H1 (cell line): ENCODE measurements around the gene KANSL1L. TPM values are rescaled to one million over a fixed set of nuclear protein-coding genes. Genes with fewer than 3 reads are reported as not detected.

Experiments
- CTCF ChIA-PET: fragments of 300-600 bp; sonication (Branson Sonifier 250); formaldehyde crosslinking; loops from one replicate; lab custom pipeline; 2021; ENCODE audit not compliant: partially characterized antibody; lab: Charles Lee
- POLR2A ChIA-PET: fragments of 300-600 bp; sonication (Branson Sonifier 250); formaldehyde crosslinking; loops from one replicate; lab custom pipeline; 2021; ENCODE audit warnings: inconsistent platforms; ENCODE audit not compliant: partially characterized antibody; lab: Charles Lee
- DNase-seq, 2 experiments: peaks; one replicate each; pipeline versions ENCODE4 v3.0.0 to v3.0.0-alpha.2; 2010 to 2022; ENCODE audit warnings: low spot score in 2 of 2, low read depth in 1 of 2, mixed read lengths in 1 of 2
- FAIRE-seq: peaks from 2 replicates; lab custom pipeline; 2011; peaks lifted over from hg19 to GRCh38; lab: Jason Lieb, UNC
- H2AFZ ChIP-seq: 2 replicates; pipeline ENCODE4 v1.8.1; 2012; ENCODE audit warnings: low read length, inconsistent platforms
- H2AK5ac ChIP-seq: 2 replicates; pipeline ENCODE4 v1.6.1; 2013; ENCODE audit warnings: low read depth, low read length
- H2BK120ac ChIP-seq: replicated peaks from 2 replicates; pipeline ENCODE3; 2013; ENCODE audit warnings: low read depth, low read length, inconsistent platforms
- H2BK12ac ChIP-seq: 2 replicates; pipeline ENCODE4 v1.6.1; 2013; ENCODE audit warnings: low read depth, low read length
- H2BK15ac ChIP-seq: 2 replicates; pipeline ENCODE4 v1.6.1; 2013; ENCODE audit warnings: low read length
- H2BK20ac ChIP-seq: 2 replicates; pipeline ENCODE4 v1.6.1; 2013; ENCODE audit warnings: low read length
- H2BK5ac ChIP-seq: 2 replicates; pipeline ENCODE4 v1.6.1; 2013; ENCODE audit warnings: low read depth, low read length
- H3K14ac ChIP-seq: 2 replicates; pipeline ENCODE4 v1.6.1; 2013; ENCODE audit warnings: inconsistent platforms; ENCODE audit not compliant: insufficient read length
- H3K18ac ChIP-seq: 2 replicates; pipeline ENCODE4 v1.6.1; 2013; ENCODE audit warnings: low read length; ENCODE audit errors: extremely low read depth
- H3K23ac ChIP-seq: 2 replicates; pipeline ENCODE4 v1.6.1; 2013; ENCODE audit warnings: inconsistent platforms; ENCODE audit not compliant: insufficient read length
- H3K23me2 ChIP-seq: 2 replicates; pipeline ENCODE4 v1.6.1; 2013; ENCODE audit warnings: low read depth, low read length
- H3K27ac ChIP-seq: 2 replicates; pipeline ENCODE4 v1.6.1; 2011; ENCODE audit warnings: low read depth, low read length, inconsistent platforms
- H3K27me3 ChIP-seq, 4 experiments: replicated peaks in 1 of 4; 1 replicate in 1 of 4; 2 replicates in 3 of 4; pipeline versions ENCODE4 v1.6.1 to v1.8.1; 2011 to 2013; ENCODE audit warnings: low read length in 3 of 4, mild to moderate bottlenecking in 3 of 4, inconsistent platforms in 2 of 4, mixed read lengths in 2 of 4, moderate library complexity in 1 of 4; ENCODE audit not compliant: control insufficient read depth in 3 of 4, insufficient read depth in 3 of 4; ENCODE audit errors: extremely low read depth in 1 of 4
- H3K36me3 ChIP-seq, 4 experiments: 2 replicates each; pipeline versions ENCODE4 v1.6.1 to v1.8.1; 2011 to 2013; ENCODE audit warnings: mild to moderate bottlenecking in 4 of 4, low read length in 3 of 4, moderate library complexity in 2 of 4, control low read depth in 1 of 4, inconsistent platforms in 1 of 4; ENCODE audit not compliant: insufficient read depth in 4 of 4, control insufficient read depth in 2 of 4
- H3K4ac ChIP-seq: replicated peaks from 2 replicates; pipeline ENCODE3; 2013; ENCODE audit warnings: low read length, low read depth, mixed read lengths, inconsistent platforms; ENCODE audit not compliant: insufficient read length
- H3K4me1 ChIP-seq, 4 experiments: replicated peaks in 1 of 4; 1 replicate in 1 of 4; 2 replicates in 3 of 4; pipeline versions ENCODE4 v1.6.1 to v1.8.1; 2011 to 2013; ENCODE audit warnings: low read length in 3 of 4, inconsistent platforms in 2 of 4, mixed read lengths in 1 of 4; ENCODE audit not compliant: insufficient read depth in 4 of 4, control insufficient read depth in 3 of 4
- H3K4me2 ChIP-seq, 2 experiments: 2 replicates each; pipeline versions ENCODE4 v1.6.1 to v1.8.1; 2011 to 2013; ENCODE audit warnings: low read depth in 2 of 2, low read length in 2 of 2, control low read depth in 1 of 2, inconsistent platforms in 1 of 2, mild to moderate bottlenecking in 1 of 2; ENCODE audit not compliant: insufficient read depth in 1 of 2
- H3K4me3 ChIP-seq, 4 experiments: fragments of 200-600, 300-600 bp in 1 of 4; sonication (generic), shearing (Covaris generic), sonication (Bioruptor Twin) in 1 of 4; 2 replicates each; pipeline versions ENCODE4 v1.5.1 to v1.8.1; 2011 to 2016; ENCODE audit warnings: low read length in 4 of 4, low read depth in 3 of 4, control low read depth in 2 of 4, inconsistent platforms in 2 of 4, mild to moderate bottlenecking in 2 of 4, mixed read lengths in 1 of 4, moderate library complexity in 1 of 4; ENCODE audit not compliant: insufficient read depth in 2 of 4; ENCODE audit errors: extremely low read depth in 1 of 4
- H3K56ac ChIP-seq: replicated peaks from 2 replicates; pipeline ENCODE3; 2013; ENCODE audit warnings: low read depth, mild to moderate bottlenecking, mixed read lengths, low read length, inconsistent platforms; ENCODE audit not compliant: insufficient read length
- H3K79me1 ChIP-seq: 2 replicates; pipeline ENCODE4 v1.6.1; 2013; ENCODE audit warnings: low read depth, low read length, control low read depth
- H3K79me2 ChIP-seq, 2 experiments: 2 replicates each; pipeline versions ENCODE4 v1.6.1 to v1.8.1; 2012 to 2013; ENCODE audit warnings: low read length in 2 of 2, mild to moderate bottlenecking in 2 of 2, inconsistent platforms in 1 of 2; ENCODE audit not compliant: insufficient read depth in 2 of 2, control insufficient read depth in 1 of 2
- H3K9ac ChIP-seq, 4 experiments: replicated peaks in 1 of 4; 1 replicate in 1 of 4; 2 replicates in 3 of 4; pipeline versions ENCODE4 v1.6.1 to v1.8.1; 2011 to 2013; ENCODE audit warnings: low read depth in 3 of 4, low read length in 3 of 4, control low read depth in 2 of 4, mild to moderate bottlenecking in 2 of 4, moderate library complexity in 2 of 4, inconsistent platforms in 1 of 4; ENCODE audit errors: extremely low read depth in 1 of 4
- H3K9me3 ChIP-seq, 2 experiments: 2 replicates each; pipeline versions ENCODE4 v1.6.1 to v1.8.1; 2012 to 2013; ENCODE audit warnings: mild to moderate bottlenecking in 2 of 2, moderate library complexity in 2 of 2, control low read depth in 1 of 2, inconsistent platforms in 1 of 2, low read depth in 1 of 2, low read length in 1 of 2, mixed read lengths in 1 of 2; ENCODE audit not compliant: insufficient read depth in 2 of 2
- H4K20me1 ChIP-seq, 2 experiments: replicated peaks in 1 of 2; 2 replicates each; pipeline versions ENCODE3 to v1.8.1; 2011 to 2013; ENCODE audit warnings: inconsistent platforms in 2 of 2, low read length in 2 of 2, mild to moderate bottlenecking in 1 of 2; ENCODE audit not compliant: insufficient read depth in 2 of 2, control insufficient read depth in 1 of 2
- H4K5ac ChIP-seq: 2 replicates; pipeline ENCODE4 v1.6.1; 2013; ENCODE audit warnings: low read length, low read depth, mixed read lengths, inconsistent platforms; ENCODE audit not compliant: insufficient read length
- H4K8ac ChIP-seq: 2 replicates; pipeline ENCODE4 v1.8.0; 2013; ENCODE audit warnings: mild to moderate bottlenecking, moderate library complexity, low read length, inconsistent platforms; ENCODE audit not compliant: insufficient read depth; ENCODE audit errors: extremely low read depth
- H4K91ac ChIP-seq: replicated peaks from 2 replicates; pipeline ENCODE3; 2013; ENCODE audit warnings: low read length, mixed read lengths, inconsistent platforms; ENCODE audit not compliant: insufficient read length
- CHD1 ChIP-seq: IDR thresholded peaks from 2 replicates; pipeline ENCODE4 v1.6.1; 2012; ENCODE audit warnings: low read depth, low read length, improper control_type of control experiment
- CREB1 ChIP-seq: IDR thresholded peaks from 2 replicates; pipeline ENCODE4 v1.6.1; 2012; ENCODE audit warnings: inconsistent platforms
- JUN ChIP-seq: IDR thresholded peaks from 2 replicates; pipeline ENCODE4 v1.6.1; 2011; ENCODE audit warnings: low read depth, mild to moderate bottlenecking, improper control_type of control experiment, low read length
- NRF1 ChIP-seq: IDR thresholded peaks from 2 replicates; pipeline ENCODE4 v1.6.1; 2011; ENCODE audit warnings: mild to moderate bottlenecking, low read depth, low read length, improper control_type of control experiment
- POLR2A ChIP-seq, 2 experiments: IDR thresholded peaks; 1 replicate in 1 of 2; 2 replicates in 1 of 2; pipeline ENCODE4 v1.6.1; 2011; ENCODE audit warnings: low read depth in 2 of 2, low read length in 2 of 2, mild to moderate bottlenecking in 2 of 2; ENCODE audit errors: control extremely low read depth in 1 of 2
- RAD21 ChIP-seq, 2 experiments: IDR thresholded peaks in 1 of 2; conservative IDR thresholded peaks in 1 of 2; 2 replicates each; pipeline ENCODE4 v1.6.1; 2011; ENCODE audit warnings: low read depth in 2 of 2, low read length in 2 of 2, improper control_type of control experiment in 1 of 2, inconsistent platforms in 1 of 2, mild to moderate bottlenecking in 1 of 2, moderate library complexity in 1 of 2
- SRF ChIP-seq: IDR thresholded peaks from 2 replicates; pipeline ENCODE4 v1.6.1; 2011; ENCODE audit warnings: mild to moderate bottlenecking, low read depth, low read length, moderate library complexity
- SUZ12 ChIP-seq: fragments of 200-600 bp; sonication (generic); IDR thresholded peaks from 2 replicates; pipeline ENCODE4 v1.6.1; 2012; ENCODE audit warnings: mild to moderate bottlenecking, inconsistent platforms, low read length, moderate library complexity, mixed read lengths
- TCF12 ChIP-seq: IDR thresholded peaks from 2 replicates; pipeline ENCODE4 v1.6.1; 2011; ENCODE audit warnings: low read depth, mild to moderate bottlenecking, low read length
- WGBS, 2 experiments: shearing (Covaris generic) in 1 of 2; methylation state at CpG; one replicate each; pipeline versions ENCODE4 v1.1.6 to v1.1.7; 2013 to 2015; ENCODE audit warnings: low lambda C conversion rate in 2 of 2, mixed read lengths in 2 of 2, inconsistent platforms in 1 of 2, low coverage in 1 of 2, missing lambda C conversion rate in 1 of 2; ENCODE audit not compliant: insufficient replicate concordance in 2 of 2, insufficient coverage in 1 of 2, insufficient read length in 1 of 2; ENCODE audit errors: extremely low coverage in 1 of 2, missing lambda C conversion rate in 1 of 2; 5-methylcytosine and 5-hydroxymethylcytosine counted together
- polyA plus RNA-seq, 7 experiments: library from polyadenylated mRNA; depleted of rRNA in 3 of 7; stranded (reverse) in 5 of 7; unstranded in 2 of 7; fragments of >200 nt in 5 of 7; fragments of 200-250 nt in 2 of 7; gene quantifications; 1 replicate in 5 of 7; 2 replicates in 1 of 7; 4 replicates in 1 of 7; pipeline versions ENCODE4 v1.2.1 to v1.2.3, GENCODE V29; 2011 to 2013; ENCODE audit warnings: missing spikeins in 2 of 7, mixed read lengths in 2 of 7
- total RNA-seq: library from RNA; stranded (reverse); fragmentation: NEBNext Ultra II Directional; extraction: Animal tissue kit (Norgen Biotek cat#: 25700); gene quantifications from 2 replicates; pipeline ENCODE4 v1.2.1, GENCODE V29; 2021
- TF ChIP-seq, protein P1 (sequence below): IDR thresholded peaks from 2 replicates; pipeline ENCODE4 v1.6.1; 2012; ENCODE audit warnings: inconsistent platforms
- TF ChIP-seq, protein P2 (sequence below): IDR thresholded peaks from 2 replicates; pipeline ENCODE4 v1.6.1; 2012; ENCODE audit warnings: inconsistent platforms

Gene KANSL1L
- total and polyA plus RNA-seq, 2 of the 8 experiments (the other 6 are each of a cell fraction or from before 2014, with no cell fraction given): 5.4 to 17.2 TPM

DNA sequence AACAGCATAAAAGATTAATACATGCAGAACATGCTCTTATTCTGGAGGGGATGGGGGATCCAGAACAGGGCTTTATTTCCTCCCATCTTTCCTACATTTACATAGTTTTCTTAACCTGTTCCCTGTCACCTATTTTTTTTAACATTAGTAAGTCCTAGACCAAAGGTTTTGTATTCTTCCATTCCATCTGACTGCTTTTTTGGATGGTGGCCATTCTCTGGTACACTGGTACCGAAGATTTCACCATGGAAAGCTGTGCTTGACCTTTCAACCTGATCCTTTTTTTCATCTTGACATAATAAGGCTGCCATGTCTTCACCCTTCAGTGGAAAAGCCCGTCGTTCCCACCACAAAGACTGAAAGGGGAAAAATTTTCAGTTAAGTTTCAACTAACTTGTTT is 148.4 kb downstream of the KANSL1L start:
- DNase-seq (no peak), FAIRE-seq (no peak)
- H3K4me1 ChIP-seq: no peaks in the 10 kb centered on the region
- no peaks in the 10 kb centered on the region for H3K23me2 ChIP-seq
- no peak overlapping the region for H2AK5ac ChIP-seq
- H3K4me2 ChIP-seq: no peak overlapping the region
- WGBS, 2 experiments: 89% methylated on average over 3 of the region's 3 CpGs; no CpG with 5 or more reads in 1 of the 2 experiments
- no peak overlapping the region for H3K4me3 ChIP-seq
- H3K79me1 ChIP-seq: no peaks in the 10 kb centered on the region
- H4K91ac ChIP-seq: no peak overlapping the region
- H3K36me3 ChIP-seq: peaks cover 3 to 78% (median 28%) of the 10 kb centered on the region in 4 experiments
- no peak overlapping the region for H2BK120ac ChIP-seq
- CTCF ChIA-PET: interaction anchor here (0.5 to 1.1 kb wide), 2 partner anchors 45 to 74 kb away, joined by 3 read pairs; no protein-coding TSS in a partner anchor
- no peak overlapping the region for H3K56ac ChIP-seq
- no peak overlapping the region for H3K4ac ChIP-seq
- H2BK15ac ChIP-seq: no peak overlapping the region
- no peaks in the 10 kb centered on the region for H3K79me2 ChIP-seq
- H4K8ac ChIP-seq: no peak overlapping the region
- H3K14ac ChIP-seq: no peak overlapping the region
- no peaks in the 10 kb centered on the region for H3K27me3 ChIP-seq
- POLR2A ChIA-PET: interaction anchor here (1.5 kb wide), 1 partner anchor 16 kb away, joined by 3 read pairs; no protein-coding TSS in a partner anchor
- no peak overlapping the region for H4K5ac ChIP-seq
- H2BK5ac ChIP-seq: no peak overlapping the region
- no peak overlapping the region for H2BK20ac ChIP-seq
- H3K9me3 ChIP-seq: no peaks in the 10 kb centered on the region
- peaks cover 0 to 4% of the 10 kb centered on the region in 2 experiments for H4K20me1 ChIP-seq
- no peak overlapping the region for H2AFZ ChIP-seq
- no peak overlapping the region for H3K9ac ChIP-seq
- H2BK12ac ChIP-seq: no peak overlapping the region
- H3K23ac ChIP-seq: no peak overlapping the region
- H3K27ac ChIP-seq: no peak overlapping the region
- H3K18ac ChIP-seq: no peak overlapping the region
- TF ChIP-seq RAD21 (IDR thresholded peaks at IDR 0.05 in 1 of 2, conservative IDR thresholded peaks at IDR 0.05 in 1 of 2; ENCODE audit: low read depth in 2 of 2, low read length in 2 of 2): no peak
- TF ChIP-seq TCF12: no peak
- TF ChIP-seq, protein P1, sequence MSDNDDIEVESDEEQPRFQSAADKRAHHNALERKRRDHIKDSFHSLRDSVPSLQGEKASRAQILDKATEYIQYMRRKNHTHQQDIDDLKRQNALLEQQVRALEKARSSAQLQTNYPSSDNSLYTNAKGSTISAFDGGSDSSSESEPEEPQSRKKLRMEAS: no peak
- TF ChIP-seq SRF: no peak
- TF ChIP-seq, protein P2, sequence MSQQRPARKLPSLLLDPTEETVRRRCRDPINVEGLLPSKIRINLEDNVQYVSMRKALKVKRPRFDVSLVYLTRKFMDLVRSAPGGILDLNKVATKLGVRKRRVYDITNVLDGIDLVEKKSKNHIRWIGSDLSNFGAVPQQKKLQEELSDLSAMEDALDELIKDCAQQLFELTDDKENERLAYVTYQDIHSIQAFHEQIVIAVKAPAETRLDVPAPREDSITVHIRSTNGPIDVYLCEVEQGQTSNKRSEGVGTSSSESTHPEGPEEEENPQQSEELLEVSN: no peak
- no peak for TF ChIP-seq NRF1
- no peak for TF ChIP-seq CHD1
- TF ChIP-seq POLR2A (IDR thresholded peaks at IDR 0.05; ENCODE audit: control extremely low read depth in 1 of 2, low read depth in 2 of 2, low read length in 2 of 2): no peak
- no peak for TF ChIP-seq JUN
- no peak for TF ChIP-seq SUZ12
- TF ChIP-seq CREB1: no peak
